Astrocyte (in vitro differentiated cells and primary cell): ENCODE measurements around the gene CCDC146.

Experiments used
- CTCF ChIP-seq: IDR thresholded peaks from 2 replicates; pipeline ENCODE4 v1.5.1; 2011; ENCODE audit warnings: low read depth, mild to moderate bottlenecking, inconsistent platforms, low read length, moderate library complexity; ENCODE audit not compliant: insufficient read depth
- EZH2 ChIP-seq: IDR thresholded peaks from 2 replicates; pipeline ENCODE4 v1.6.1; 2012; ENCODE audit warnings: mild to moderate bottlenecking, low read length, inconsistent platforms; ENCODE audit not compliant: insufficient read depth

DNA sequence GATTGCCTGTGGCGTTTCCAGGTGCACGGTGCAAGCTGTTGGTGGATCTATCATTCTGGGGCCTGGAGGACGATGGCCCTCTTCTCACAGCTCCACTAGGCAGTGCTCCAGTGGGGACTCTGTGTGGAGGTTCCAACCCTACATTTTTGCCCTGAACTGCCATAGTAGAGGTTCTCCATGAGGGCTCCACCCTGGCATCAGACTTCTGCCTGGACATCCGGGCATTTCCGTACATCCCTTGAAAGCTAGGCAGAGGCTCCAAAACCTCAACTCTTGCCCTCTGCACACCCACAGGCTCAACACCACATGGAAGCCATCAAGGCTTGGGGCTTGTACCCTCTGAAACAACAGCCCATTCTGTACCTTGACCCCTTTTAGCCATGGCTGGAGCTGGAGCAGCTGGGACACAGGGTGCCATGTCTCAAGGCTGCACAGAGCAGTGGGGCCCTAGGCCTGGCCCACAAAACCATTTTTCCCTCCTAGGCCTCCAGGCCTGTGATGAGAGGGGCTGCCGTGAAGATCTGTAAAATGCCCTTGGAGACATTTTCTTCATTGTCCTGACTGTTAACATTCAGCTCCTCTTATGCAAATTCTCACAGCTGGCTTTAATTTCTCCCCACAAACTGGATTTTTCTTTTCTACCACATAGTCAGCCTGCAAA is 87.2 kb downstream of the CCDC146 start:
- TF ChIP-seq CTCF = no peak
- no peak for TF ChIP-seq EZH2
